A549 treated with RU486 at 1 μM for 4 hours (cell line): ENCODE measurements around the gene PEX10. TPM values are rescaled to one million over a fixed set of nuclear protein-coding genes. Genes with fewer than 3 reads are reported as not detected.

Experiments used
- total RNA-seq: library from RNA; stranded (reverse); fragments of 200-300 nt; extraction: Qiagen RNA extraction; gene quantifications from 5 replicates; pipeline ENCODE4 v1.2.3, GENCODE V29; 2022; ENCODE audit warnings: low read depth

PEX10 gene
- 16.8 to 24.4 TPM (median 24.0 TPM) in 5 replicates for total RNA-seq

DNA sequence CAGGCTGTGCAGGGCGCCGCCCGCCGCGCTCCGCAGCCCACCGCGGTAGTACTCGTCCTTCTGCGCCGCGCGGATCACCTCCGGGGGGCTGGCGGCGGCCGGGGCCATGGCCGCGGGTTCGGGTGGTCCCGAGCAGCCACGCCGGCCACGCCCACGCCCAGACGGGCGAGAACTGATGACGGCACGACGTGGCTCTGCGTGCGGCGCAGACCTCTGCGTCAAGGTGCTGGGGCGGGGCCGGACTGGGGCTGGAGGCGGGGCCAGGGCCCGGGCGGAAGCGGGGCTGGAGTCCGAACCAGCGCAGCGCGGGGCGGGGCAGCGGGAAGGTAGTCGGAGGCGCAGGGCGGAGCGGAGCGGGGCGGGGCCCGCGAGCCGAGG, at the start of gene PEX10:
Gene PEX10, minus strand, starts transcription at position 170 of the 378 bp plus-strand sequence. Its CDS starts 62 bp downstream, at position 108.

GRCh38 chr1:2391041-2391930, 21.1 kb downstream of the PEX10 start, which contains the start of the genes MORN1 and RER1:
Gene MORN1 (minus strand): TSS chr1:2391554. CDS start chr1:2391533, 21 bp downstream.
Gene RER1 (plus strand): TSS chr1:2391841. CDS start chr1:2395791, 3,950 bp downstream.

Other genes with a start within 250 kb of the PEX10 start
- 36.9 to 64.0 TPM (median 55.6 TPM) in 5 replicates for gene FAAP20, start 217.8 kb downstream of the PEX10 start, total RNA-seq
- gene SKI, start 184.2 kb downstream of the PEX10 start, total RNA-seq: 18.6 to 25.8 TPM (median 23.5 TPM) in 5 replicates
- 4.6 to 8.3 TPM (median 6.2 TPM) in 5 replicates for gene MORN1, start 21.0 kb downstream of the PEX10 start, total RNA-seq
- gene RER1, start 20.7 kb downstream of the PEX10 start, total RNA-seq: 95.6 to 133 TPM (median 119 TPM) in 5 replicates
- gene PLCH2, start 63.7 kb upstream of the PEX10 start, total RNA-seq: 0.14 to 0.48 TPM (median 0.28 TPM) in 5 replicates
- 7.0 to 11.3 TPM (median 10.3 TPM) in 5 replicates for gene PANK4, start 114.0 kb upstream of the PEX10 start, total RNA-seq
- gene HES5, start 117.7 kb upstream of the PEX10 start, total RNA-seq: not detected in 5 replicates
- 0.10 to 0.25 TPM (median 0.16 TPM) in 4 of 5 replicates, not detected in the other for gene TNFRSF14, start 143.8 kb upstream of the PEX10 start, total RNA-seq
- 17.2 to 23.4 TPM (median 19.9 TPM) in 5 replicates for gene PRXL2B, start 174.2 kb upstream of the PEX10 start, total RNA-seq
- not detected in 5 replicates for gene MMEL1, start 220.5 kb upstream of the PEX10 start, total RNA-seq